NOMO-1 treated with DMSO at 0.1 percent for 48 hours (cell line): ENCODE data around the gene ERCC6.

ENCODE experiments used
- DNase-seq: peaks from one replicate; lab custom pipeline; 2025; ENCODE audit not compliant: unreplicated experiment; lab: John Stamatoyannopoulos, UW

The ERCC6 gene

GRCh38 chr10:49549640-49550346, 10.9 kb upstream of the ERCC6 start:
- DNase-seq: no peak

DNA sequence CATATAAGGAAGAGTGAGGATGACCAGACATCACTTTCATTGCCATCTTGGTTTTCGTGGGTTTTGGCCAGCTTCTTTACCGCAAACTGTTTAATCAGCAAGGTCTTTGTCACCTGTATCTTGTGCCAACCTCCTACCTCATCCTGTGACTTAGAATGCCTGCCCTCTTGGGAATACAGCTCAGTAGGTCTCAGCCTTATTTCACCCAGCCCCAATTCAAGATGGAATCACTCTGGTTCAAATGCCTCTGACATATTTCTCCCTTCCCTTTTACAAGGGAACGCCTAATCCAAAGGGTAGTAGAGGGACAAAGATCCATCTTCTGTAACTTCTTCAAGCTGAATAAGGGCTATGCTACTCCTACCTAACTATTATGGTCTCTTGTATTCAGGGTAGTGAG, 4.7 kb upstream of the ERCC6 start:
- no peak for DNase-seq

GRCh38 chr10:49542353-49542752, 3.4 kb upstream of the ERCC6 start:
- DNase-seq: no peak

DNA sequence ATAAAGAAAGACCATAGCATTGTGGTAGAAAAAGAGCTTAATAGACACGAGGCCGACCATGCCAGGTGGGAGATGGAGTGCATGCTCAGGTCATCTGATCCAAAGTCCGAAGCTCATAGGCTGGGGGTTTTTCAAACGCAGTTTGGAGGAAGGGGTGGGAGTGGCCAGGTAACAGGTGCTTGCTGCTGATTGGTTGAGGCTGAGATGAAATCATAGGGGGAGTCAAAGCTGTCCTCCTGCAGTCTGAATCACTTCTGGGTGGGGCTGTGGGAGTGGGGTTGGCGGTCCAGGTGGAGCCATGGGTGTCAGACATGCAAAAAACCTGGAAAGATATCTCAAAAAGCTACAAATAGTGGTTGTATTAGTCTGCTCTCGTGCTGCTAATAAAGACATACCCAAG, 2.8 kb upstream of the ERCC6 start:
- DNase-seq: no peak

DNA sequence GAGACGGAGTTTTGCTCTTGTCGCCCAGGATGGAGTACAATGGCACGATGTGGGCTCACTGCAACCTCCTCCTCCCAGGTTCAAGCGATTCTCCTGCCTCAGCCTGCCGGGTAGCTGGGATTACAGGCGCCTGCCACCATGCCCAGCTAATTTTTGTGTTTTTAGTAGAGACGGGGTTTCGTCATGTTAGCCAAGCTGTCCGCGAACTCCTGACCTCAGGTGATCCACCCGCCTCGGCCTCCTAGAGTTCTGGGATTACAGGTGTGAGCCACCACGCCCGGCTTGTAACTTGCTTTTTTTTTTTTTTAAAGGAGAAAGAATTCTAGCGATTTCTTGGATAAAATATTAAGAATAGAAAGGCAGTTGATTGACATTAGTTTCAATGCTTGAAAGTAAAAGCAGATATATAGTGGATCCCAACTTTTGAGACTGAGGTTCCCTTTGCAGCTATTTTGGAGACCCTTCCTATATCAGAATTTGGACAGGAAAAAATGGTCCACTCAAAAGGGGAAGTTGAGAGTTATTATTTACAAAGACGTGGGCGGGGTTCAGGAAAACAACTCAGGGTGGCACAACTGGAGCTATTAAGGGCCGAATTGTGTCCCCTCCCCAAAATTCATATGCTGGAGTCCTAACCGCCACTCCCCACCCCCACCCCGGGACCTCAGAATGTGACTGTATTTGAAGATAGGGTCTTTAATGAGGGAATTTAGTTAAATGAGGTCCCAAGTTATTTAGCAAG, 1.3 kb upstream of the ERCC6 start:
- peak; percentile 21 for DNase-seq

GRCh38 chr10:49539320-49539885, 482 bp upstream of the ERCC6 start:
- DNase-seq: peak; percentile 58

- DNase-seq: peak; percentile 74
These were observed 4.1 kb downstream of the ERCC6 start for GRCh38 chr10:49534670-49535381.

GRCh38 chr10:49532461-49532860, 6.5 kb downstream of the ERCC6 start:
- DNase-seq: no peak

- DNase-seq: no peak
These were observed 9.9 kb downstream of the ERCC6 start for GRCh38 chr10:49528977-49529506.

- no peak for DNase-seq
These were observed 11.1 kb downstream of the ERCC6 start for GRCh38 chr10:49527850-49528249.

DNA sequence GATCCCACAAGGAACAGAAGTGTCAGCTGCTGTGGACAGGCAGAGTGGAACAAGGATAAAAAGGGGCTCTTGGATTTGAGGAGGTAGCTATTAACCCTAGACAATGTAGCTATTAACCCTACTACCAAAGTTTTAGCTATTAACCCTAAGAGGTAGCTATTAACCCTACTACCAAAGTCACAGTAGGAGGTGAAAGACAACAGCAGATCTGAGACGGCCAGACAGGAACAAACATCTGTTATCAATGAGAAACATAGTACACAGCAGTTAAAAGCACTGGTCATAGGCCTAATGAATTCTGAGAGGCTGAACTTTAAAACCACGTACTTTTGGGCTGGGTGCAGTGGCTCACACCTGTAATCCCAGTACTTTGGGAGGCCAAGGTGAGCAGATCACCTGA, 11.9 kb downstream of the ERCC6 start:
- DNase-seq: no peak

DNA sequence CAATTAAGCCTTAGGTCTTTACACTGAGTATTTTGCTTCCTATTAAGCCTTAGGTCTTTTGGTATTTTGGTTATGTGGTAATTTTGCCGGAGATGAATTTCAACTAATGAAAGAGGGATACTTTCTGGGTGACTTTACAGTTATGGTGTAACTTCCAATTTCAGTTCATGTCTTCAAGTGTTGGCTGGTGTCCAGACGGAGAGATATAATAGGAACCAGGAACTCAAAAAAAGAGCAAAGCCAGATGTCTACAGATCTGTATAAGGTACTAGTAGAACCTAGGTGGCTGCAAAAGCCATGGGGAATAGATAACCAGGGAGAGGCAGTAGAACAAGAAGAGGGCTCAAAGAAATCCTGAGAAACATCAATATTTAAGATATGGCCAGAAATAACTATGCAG, 12.3 kb downstream of the ERCC6 start:
- DNase-seq: peak; percentile 71

DNA sequence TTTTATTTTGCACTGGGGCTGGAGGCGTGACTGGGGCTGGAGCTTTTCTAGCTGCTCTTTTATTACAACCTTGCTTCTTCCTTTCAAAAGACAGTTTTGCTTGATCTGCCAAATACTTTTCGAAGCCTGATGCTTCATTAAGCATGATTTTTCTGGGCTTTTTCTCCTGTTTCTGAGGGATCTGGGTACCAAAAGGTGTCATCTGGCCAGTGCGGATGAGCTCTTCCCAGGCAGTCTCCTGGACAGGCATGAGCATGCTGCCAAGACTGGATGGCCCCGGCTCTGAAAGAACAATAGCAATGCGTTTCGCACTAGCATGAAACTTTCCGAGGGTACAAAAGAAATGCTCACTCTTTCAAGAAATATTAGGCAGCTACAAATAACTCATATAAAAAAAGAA, 14.4 kb downstream of the ERCC6 start:
- DNase-seq: no peak

DNA sequence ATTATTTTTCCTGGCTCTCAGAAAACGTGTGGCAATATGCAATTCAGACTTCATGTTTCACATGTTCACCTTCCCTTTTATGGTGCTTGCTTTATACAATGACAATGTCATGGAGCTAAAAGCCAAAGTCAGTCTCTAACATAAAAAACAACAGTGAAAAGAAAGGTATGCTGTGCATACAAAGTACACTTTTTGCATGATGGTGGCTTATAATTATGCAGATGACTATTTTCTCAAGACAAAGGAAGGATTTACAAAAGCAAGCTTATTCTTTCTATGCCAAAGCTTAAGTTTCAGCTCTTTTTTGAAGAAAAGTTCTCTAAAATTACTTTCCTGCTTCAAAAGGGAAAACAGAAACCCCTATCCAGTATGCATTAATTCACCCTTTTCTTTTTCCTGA, 15.6 kb downstream of the ERCC6 start:
- DNase-seq: no peak

- no peak for DNase-seq
These were observed 17.9 kb downstream of the ERCC6 start for GRCh38 chr10:49521062-49521461.

- no peak for DNase-seq
These were observed 18.7 kb downstream of the ERCC6 start for GRCh38 chr10:49520122-49520775.

GRCh38 chr10:49519717-49520116, 19.2 kb downstream of the ERCC6 start:
- no peak for DNase-seq

GRCh38 chr10:49518982-49519578, 19.8 kb downstream of the ERCC6 start:
- DNase-seq: peak; percentile 44

GRCh38 chr10:49518566-49518965, 20.4 kb downstream of the ERCC6 start:
- no peak for DNase-seq

DNA sequence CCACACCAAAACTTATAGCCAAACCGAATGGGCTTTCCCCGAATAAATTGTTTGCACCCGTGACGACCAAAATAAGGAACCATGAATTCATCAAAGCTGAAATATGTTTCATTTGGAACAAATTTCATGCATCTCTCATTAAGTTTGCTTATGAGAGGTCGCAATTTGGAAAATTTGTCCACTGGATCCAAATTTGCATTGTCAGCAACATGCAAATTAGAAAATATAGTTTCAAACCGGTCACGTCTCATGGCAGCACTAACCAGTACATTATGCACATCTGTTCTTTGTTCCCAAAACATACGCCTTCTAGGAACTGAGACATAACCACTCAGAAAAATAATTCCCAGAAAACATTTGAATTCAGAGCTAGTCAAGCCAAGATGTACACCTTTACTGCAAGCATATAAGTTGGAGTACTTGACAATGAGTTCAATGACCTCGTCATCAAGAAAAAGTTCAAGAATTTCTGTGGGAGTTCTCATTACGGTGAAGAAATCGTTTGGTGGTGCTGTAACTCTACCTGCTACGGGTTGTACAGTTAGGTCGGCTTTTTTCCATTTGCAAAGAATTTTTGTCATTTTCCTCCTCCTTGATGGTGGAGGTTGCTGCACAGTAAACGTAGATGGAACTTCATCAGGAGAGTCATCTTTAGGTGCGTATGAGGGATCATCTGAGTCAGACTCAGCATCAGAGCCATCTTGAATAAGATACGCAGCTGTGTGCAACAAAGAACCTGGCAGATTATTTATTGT, 22.5 kb downstream of the ERCC6 start:
- DNase-seq: no peak
